ENCODE results near the gene LMNA.
"Not testable (repeated sequence)": the region's sequence is repeated elsewhere in the genome, so short reads cannot be mapped to it uniquely, and the experiment has no call there.

The LMNA gene

DNA sequence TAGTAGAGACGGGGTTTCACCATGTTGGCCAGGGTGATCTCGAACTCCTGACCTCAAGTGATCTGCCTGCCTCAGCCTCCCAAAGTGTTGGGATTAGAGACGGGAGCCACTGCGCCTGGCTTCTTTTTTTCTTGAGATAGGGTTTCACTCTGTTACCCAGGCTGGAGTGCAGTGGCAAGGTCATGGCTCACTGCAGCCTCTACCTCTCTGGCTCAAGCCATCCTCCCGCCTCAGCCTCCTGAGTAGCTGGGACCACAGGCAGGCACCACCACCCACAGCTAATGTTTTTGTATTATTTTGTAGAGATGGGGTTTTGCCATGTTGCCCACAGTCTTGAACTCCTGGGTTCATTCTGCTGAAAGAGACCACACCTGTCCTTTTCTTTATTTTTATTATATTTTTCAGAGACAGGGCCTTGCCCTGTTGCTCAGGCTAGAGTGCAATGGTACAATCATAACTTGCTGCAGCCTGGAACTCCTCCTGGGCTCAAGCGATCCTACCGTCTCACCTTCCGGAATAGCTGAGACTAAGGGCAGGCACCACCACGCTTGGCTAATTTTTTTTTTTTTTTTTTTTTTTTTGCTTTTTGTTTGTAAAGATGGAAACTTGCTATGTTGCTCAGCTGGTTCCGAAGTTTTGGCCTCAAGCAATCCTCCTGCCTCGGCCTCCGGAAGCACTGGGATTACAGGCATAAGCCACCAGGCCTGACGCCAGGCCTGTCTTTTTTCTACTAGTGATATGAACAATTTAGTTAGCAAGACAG is 3.1 kb downstream of the LMNA start:
- in situ Hi-C loops (cut with HindIII; ENCODE audit: low pct_ligation_motif_present, low pct_unique_long_range_greater_than_20kb, low sequenced_read_pairs) = no loop called here

DNA sequence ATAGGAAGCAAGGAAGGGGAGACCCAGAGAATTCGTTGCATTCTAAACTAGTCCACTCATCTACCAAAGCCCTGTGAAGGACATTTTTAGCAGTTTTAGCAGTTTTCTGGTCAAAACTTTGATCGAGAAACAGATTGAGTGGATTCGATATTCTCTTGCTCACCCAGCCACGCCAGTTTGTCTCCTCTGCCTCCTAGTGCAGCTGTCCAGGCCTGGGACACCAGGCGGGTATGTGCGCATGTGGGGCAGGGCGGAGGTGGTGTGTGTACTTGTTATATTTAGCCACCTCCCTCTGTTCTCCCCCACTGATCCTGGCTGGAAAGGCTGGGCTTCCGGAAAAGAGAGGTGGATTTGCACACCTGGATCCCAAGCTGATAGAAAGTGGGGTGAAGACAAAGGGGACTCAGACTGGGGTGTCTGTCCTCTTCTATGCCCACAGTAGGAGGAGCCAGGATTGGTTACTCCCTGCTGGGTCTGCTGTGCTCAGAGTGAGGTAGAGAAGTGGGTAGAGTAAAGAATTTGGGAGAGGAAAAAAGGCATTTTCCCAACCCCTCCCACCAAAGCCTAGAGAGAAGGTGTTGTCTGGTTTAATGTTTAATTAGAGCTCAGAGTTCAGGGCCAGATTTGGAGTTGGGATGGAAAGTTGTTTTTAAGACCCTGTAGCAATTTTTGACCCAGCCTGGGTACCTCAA is 3.8 kb downstream of the LMNA start:
- in situ Hi-C loops (cut with HindIII; ENCODE audit: low pct_ligation_motif_present, low pct_unique_long_range_greater_than_20kb, low sequenced_read_pairs) = no loop called here
- no peak for DNase-seq

More for the DNA sequence above, 3.1 kb downstream of the LMNA start:
- no peak for DNase-seq

DNA sequence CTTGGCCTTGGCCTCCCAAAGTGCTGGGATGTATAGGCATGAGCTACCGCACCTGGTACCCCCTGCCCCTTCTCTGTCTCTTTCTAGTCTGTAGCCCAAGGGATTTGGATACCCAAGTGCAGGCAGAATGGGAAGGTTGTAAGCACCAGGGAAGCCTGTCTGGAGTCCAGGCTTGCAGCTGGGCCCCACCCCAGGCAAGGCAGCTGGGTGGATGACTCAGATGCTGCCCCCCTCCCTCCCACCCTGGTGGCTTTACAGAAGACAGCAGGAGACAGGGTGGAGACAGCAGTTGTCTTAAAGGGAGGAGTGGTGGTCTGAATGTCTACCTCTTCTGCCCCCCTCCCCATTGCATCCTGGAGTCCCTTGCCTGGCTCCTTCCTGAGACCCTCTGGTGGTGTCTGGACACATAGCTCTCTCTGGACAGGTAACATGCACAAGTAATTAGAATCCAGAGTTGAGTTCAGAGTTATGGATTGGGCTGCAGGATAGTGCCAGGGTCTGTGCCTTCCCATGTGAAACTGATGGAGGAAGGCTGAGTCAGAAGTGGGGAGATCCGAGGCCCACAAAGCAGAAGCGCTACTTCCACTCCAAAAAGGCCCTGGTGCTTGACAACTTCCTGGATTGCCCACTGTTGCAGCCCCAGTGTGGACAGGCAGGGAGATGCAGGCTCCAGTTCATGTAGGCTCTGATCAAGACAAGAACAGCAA is 5.1 kb downstream of the LMNA start:
- in situ Hi-C loops (cut with HindIII; ENCODE audit: low pct_ligation_motif_present, low pct_unique_long_range_greater_than_20kb, low sequenced_read_pairs) = no loop called here
- peak; percentile 66 for DNase-seq

DNA sequence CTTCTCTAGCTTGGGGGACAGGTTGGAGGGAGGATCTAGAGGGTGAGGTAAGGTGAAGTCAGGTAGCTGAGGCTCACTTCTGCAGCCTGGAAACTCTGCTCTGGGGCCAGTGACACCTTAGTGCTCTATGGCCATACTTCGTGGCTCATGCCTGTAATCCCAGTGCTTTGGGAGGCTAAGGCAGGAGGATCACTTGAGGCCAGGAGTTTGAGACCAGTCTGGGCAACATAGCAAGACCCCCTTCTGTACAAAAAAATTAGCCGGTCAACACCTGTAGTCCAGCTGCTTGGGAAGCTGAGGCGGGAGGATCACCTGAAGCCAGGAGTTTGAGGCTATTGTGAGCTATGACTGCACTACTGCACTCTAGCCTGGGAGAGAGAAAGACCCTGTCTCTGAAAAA is 5.8 kb downstream of the LMNA start:
- DNase-seq = no peak
- in situ Hi-C loops (cut with HindIII; ENCODE audit: low pct_ligation_motif_present, low pct_unique_long_range_greater_than_20kb, low sequenced_read_pairs) = no loop called here

DNA sequence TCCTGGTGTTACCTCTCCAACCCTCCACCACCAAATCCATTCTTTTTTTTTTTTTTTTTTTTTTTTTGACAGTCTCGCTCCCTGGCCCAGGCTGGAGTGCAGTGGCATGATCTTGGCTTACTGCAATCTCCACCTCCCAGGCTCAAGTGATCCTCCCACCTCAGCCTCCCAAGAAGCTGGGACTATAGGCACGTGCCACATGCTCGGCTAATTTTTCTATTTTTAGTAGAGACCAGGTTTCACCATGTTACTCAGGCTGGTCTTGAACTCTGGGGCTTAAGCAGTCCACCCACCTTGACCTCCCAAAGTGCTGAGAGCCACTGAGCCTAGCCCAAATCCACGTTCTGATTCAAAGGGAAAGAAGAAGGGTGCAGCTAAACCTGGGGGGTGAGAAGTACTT is 6.5 kb downstream of the LMNA start:
- DNase-seq; in situ Hi-C loops (cut with HindIII; ENCODE audit: low pct_ligation_motif_present, low pct_unique_long_range_greater_than_20kb, low sequenced_read_pairs): not testable (repeated sequence)

DNA sequence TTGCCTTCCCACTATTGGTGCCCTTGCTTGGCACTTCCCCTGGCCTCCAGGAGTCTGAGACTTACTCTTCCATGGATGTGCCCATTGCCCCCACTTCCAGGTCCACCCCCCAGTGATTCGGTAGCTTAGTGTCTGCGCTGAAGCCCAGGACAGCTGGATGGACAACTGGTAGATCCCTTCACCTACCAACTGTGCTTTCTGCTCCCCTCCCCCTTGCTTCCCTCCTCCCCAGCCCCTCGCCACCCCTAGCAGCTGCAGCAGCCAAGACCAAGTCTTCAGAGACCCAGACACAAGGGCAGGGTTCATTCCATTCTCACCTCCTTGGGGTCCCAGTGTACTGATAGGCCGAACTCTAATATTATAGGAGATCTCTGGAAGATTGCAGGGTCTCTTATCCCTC is 6.9 kb downstream of the LMNA start:
- no peak for DNase-seq
- in situ Hi-C loops (cut with HindIII; ENCODE audit: low pct_ligation_motif_present, low pct_unique_long_range_greater_than_20kb, low sequenced_read_pairs) = no loop called here

DNA sequence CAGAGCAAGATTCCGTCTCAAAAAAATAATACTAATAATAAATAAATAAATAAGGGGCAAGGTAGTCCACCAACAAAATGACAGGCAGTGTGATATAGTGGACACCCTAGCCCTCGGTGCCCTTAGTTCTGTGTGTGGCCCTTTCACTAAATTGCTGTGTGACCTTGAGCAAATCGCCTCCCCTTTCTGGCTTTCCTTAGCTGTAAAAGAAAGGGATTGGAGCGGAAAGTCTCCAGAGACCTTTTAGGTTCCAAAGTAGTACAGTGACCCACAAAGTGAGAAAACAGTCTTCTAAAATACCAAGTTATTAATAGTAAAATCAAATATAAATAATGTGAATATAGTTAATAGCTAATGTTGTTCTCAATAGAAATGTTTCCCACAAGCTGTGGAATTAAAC is 7.6 kb downstream of the LMNA start:
- in situ Hi-C loops (cut with HindIII; ENCODE audit: low pct_ligation_motif_present, low pct_unique_long_range_greater_than_20kb, low sequenced_read_pairs) = no loop called here
- no peak for DNase-seq

DNA sequence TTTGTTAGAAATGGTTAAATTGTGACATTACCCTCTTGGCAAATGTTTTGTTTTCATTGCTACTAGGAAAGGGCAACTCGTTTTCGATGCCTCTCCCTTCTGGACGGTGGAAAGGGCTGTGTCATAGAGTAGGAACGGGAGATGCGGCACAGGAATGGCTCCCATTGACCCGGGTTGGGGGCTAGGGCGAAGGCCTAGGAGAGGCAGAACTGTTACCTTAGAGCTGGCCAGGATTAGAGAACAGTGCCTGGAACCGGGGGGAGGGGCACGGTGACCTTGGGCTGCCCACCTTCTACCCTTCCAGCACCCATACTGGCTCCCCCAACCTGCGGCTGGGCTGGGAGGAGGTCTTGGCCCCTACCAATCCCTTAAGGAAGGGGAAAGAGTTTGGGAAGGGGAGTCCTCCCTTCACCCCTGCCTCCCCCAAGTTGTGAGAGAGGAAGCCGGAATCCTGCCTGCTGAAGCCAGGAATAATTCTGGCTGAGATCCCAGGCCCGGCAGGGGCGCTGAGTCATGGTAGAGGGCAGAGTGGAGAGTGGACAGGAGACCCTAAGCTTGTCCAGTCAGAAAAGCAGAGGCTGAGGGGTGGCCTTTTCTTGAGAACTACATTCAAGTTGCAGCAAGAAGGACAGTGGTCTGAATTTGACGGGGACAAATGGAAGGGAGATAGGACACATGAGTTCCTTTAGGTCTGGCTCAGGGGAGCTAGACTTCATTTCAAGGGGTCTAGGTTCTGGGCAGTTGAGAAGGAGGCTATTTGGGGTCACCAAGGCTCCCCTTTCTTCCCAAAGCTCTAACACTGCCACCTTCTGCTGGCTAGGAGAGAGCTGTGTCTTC is 8.2 kb downstream of the LMNA start:
- peak; percentile 95 for DNase-seq
- in situ Hi-C loops (cut with HindIII; ENCODE audit: low pct_ligation_motif_present, low pct_unique_long_range_greater_than_20kb, low sequenced_read_pairs) = no loop called here

DNA sequence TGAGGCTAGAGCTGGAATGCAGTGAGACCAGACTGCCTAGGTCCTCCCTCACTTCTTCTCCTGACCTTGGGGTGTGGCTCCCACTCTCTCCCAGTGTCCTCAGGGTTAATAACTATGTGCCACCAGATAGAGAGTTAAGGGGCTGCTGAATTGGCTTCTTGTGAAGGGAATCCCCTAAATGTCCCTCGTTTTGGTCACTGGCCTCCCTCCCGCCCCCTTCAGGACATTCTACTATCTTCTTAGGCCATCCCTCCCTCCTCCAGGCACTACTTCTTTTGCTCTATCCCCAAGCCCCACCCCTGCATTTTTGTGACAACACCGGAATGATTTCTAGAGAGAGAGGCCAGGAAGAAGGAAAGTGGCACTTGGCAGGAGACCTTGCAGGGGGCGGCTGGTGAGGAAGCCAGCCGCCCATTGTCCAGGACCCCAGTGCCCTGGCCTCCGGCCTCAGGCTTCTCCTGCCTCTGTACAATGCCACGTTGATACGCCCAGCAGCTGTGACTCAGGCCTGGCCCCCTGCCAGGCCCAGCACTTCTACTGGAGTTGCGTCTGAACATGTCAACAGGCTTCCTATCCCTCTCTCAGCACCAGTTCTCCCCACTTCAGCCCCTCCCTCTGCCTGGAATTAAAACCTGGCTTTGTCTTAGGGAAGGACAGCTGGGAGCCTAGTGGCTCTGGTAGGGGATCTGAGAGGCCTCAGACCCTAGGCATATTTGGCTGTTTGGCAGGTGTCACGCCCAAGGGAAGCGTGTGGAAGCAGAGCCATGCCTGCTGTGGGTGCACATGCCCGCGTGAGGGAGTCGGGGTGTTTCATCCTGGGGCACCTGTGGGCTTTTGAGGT is 9.1 kb downstream of the LMNA start:
- in situ Hi-C loops (cut with HindIII; ENCODE audit: low pct_ligation_motif_present, low pct_unique_long_range_greater_than_20kb, low sequenced_read_pairs) = no loop called here
- peak; percentile 96 for DNase-seq

DNA sequence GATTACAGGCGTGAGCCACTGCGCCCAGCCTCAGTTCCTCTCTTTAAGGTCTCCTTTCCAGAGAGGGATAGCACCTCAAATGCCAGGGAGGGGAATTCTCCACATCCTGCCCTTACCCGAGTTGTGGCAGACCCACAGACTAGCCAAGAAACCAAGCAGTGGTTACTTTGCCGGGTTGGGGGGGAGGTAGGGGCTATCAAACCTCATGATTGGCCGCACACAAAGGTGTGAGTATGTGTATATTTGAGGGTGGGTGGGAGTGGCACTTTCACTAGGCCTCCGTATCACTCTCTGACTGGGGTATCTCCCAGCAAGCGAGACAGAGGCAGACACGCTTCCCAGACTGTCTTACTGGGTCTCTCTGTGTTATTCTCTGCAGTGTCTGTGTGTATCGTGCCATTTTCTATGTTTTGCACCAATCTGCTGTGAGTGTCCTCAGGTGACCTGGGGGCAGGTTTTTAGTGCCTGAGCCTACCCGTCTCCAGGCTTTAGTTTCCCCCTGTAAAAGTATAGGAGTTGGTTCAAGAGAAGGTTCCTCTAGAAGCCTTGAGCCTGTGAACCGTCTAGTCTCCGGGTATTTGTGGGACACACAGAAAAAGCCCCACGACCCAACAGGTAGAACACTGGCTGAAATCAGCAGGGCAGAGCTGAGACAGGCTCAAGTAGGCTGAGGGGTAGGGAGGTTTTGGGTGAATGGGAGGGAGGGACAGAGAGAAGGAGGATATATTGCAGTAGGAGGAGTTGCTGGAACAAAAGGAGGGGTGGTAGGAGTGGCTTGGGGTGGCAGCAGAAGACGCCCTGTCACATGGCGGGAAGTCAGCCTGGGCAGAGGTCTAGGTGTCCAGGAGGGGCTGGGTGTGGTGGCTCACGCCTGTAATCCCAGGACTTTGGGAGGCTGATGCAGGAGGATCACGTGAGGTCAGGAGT is 10.3 kb downstream of the LMNA start:
- DNase-seq = no peak
- in situ Hi-C loops (cut with HindIII; ENCODE audit: low pct_ligation_motif_present, low pct_unique_long_range_greater_than_20kb, low sequenced_read_pairs) = no loop called here

DNA sequence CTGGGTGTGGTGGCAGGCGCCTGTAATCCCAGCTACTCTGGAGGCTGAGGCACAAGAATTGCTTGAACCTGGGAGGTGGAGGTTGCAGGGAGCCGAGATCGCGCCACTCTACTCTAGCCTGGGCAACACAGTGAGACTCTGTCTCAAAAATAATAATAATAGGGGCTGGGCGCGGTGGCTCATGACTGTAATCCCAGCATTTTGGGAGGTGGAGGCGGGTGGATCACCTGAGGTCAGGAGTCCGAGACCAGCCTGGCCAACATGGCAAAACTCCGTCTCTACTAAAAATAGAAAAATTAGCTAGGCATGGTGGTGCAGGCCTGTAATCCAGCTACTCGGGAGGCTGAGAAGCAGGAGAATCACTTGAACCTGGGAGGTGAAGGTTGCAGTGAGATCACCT is 11.0 kb downstream of the LMNA start:
- DNase-seq; in situ Hi-C loops (cut with HindIII; ENCODE audit: low pct_ligation_motif_present, low pct_unique_long_range_greater_than_20kb, low sequenced_read_pairs): not testable (repeated sequence)

DNA sequence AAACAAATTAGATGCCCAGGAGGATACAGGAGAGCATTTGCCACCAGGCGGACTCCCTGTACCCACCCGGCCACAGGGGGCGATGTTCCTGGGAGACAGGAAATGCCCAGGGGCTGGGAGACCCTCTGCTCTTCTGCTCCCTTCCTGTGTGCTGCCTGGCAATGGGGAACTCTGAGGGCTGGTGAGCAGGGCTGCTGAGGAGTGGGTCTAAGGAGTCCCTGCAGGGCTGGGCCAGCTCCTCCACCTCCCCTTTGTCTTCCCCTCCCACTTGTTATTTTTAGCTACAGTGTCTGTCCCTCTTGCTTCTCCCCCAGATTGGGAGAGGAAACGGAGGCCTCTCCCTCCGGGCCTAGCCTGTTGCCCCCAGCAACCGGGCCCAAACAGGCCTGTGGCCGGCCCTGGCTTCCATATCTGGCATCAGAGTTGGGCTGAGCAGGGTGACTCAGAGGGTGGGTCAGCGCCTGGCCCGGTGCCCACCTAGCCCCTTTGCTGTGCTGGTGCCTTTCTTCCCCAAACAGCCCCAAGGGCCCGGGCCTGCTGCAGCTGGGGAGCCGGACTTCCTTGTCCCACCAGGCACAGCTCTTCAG is 11.6 kb downstream of the LMNA start:
- DNase-seq = peak; percentile 98
- in situ Hi-C loops (cut with HindIII; ENCODE audit: low pct_ligation_motif_present, low pct_unique_long_range_greater_than_20kb, low sequenced_read_pairs) = no loop called here

DNA sequence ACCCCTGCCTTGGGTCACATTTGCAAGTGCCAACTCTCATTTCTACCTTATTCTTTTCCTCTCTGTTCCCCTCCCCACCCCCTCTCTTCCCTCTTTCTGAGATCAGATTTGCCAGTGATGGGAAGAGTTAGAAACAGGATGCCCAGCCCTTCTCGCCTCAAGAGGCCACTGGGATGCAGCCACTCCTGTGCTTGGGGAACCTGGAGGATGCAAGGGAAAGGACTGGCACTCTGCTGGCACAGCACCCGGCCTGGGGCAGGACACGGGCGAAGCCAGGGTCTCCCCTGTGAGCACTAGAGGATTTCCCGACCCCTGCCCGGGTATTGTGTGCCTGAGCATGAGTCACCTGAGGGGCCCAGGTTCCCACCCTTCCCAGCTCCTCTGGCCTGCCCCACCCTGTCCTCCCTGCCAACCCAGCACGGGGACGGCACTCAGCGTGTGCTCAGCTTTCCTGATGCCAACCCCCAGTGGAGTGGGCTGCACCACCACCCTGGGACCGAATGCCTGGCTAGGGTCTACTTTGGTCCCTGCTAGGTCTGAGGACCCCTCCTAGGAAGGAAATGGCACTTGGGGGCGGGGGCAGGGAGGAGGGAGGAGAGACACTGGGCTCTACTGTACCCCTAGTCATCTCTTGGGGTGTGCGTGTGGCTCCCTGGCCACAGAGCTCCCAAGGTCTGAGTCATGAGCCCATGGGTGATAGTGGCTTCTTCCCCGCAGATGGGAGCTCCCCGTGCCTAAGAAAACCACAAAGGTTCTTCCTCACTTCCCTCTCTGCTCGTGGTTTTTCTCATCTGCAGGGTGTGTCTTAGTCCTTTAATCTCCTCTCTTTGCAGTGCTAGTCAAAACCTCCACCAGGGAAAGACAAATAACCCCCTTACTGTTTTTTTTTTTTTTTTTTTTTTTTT is 12.4 kb downstream of the LMNA start:
- peak; percentile 93 for DNase-seq
- in situ Hi-C loops (cut with HindIII; ENCODE audit: low pct_ligation_motif_present, low pct_unique_long_range_greater_than_20kb, low sequenced_read_pairs) = no loop called here

DNA sequence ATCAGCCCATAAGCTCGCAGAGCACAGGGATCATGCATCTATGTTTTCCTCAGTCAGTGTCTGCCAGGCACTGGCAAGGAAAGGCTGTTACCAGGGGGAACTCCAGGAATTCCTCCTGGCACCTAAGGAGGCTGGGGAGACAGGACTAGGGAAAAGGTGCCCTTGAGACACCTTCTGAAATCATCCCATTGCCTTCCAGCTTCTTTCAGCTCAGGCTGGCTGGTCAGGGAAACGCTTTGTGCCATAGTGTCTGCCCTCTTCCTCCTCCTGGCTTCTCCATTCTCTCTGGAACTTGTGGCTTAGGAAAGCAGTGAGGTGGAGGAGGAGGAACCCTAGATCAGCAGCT is 13.8 kb downstream of the LMNA start:
- in situ Hi-C loops (cut with HindIII; ENCODE audit: low pct_ligation_motif_present, low pct_unique_long_range_greater_than_20kb, low sequenced_read_pairs) = no loop called here
- DNase-seq = no peak

DNA sequence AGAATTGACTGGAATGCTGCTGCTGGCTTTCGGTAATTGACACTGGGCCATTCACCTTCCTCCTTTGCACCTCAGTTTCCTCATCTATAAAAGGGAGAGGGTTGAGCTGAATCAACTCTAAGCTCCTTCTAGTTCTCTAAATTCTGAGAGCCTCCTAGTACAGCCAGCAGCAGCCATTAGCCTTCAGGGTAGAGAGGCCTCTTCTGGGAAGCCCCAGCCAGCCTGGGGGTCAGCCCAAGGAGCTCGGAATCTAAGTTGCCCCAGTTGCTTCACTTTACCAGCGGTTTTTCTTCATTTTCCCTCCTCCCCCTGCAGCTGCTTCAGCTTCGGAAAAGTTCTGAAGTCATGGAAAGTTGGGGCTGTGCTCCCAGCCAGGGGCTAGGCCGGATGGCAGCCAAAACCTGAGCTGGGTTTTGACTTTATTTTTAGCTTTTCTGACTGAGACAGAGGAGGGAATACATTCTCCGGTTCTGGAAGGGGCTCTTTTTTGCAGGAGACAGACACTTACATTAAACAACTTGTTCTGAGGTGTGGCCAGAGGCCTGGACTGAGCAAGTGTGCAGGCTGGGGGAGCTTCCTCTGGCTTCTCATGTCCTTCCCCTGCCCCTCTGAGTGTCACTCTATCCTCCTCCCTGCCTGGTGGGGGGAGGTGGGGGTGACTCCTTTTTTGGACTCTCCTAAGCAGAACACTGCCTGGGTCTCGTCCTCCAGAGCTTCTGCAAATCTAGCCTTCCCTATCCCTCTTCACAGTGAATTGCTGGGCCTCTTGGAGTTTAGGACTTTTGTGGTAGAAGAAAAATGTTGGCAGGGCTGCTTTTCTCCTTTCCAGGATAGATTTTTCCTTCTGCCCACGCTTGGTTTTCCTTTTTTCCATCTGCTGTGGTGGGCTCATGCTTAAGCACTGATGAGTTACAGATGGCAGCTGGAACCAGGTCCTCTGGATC is 14.4 kb downstream of the LMNA start:
- no peak for DNase-seq

More for the DNA sequence above, 14.4 kb downstream of the LMNA start:
- in situ Hi-C loops (cut with HindIII; ENCODE audit: low pct_ligation_motif_present, low pct_unique_long_range_greater_than_20kb, low sequenced_read_pairs) = no loop called here
